Measurements from ENCODE around the gene ACSM3.
A peak's percentile ranks its signal among the peaks of the same experiment; 100 is the strongest.
"Not testable (repeated sequence)": the region's sequence is repeated elsewhere in the genome, so short reads cannot be mapped to it uniquely, and the experiment has no call there.

The ACSM3 gene

DNA sequence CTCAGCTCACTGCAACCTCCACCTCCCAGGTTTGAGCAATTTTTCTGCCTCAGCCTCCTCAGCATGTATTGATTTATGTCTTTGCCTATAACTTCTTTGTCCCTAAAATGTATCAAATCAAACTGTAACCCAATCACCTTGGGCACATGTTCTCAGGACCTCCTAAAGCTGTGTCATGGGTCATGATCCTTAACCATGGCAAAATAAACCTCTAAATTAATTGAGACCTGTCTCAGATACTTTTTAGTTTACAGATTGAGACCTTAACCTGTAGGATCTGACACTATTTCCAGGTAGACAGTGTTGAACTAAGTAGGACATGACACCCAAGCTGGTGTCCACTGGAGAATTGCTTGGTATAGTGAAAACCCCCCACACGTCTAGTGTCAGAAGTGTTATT lies 2.6 kb upstream of the ACSM3 start:
- DNase-seq: no peak

DNA sequence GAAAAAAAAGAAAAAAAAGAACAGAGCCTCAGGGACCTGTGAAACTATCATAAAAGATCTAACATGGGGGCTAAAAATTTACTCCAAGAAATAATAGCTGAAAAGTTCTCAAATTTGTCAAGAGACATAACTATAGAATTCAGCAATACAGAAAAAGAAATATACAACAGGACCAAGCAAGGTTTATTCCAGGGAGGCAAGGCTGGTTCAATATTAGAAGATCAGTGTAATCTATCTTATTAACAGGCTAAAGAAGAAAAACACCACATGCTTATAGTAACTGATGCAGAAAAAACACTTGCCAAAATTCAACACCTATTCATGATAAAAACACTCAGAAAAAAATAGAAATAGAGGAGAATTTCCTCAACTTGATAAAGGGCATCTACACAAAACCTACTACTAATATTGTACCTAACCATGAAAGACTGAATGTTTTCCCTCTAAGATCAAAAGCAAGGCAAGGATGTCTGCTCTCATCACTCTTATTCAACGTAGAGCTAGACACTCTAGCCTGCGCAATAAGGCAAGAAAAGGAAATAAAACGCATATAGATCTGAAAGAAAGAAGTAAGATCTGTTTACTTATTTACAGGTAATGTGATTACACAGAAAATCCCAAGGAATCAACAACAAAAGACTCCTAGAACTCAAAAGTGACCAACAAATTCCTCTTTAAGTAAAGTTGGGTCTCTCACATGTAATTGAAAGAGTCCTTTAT lies 1.2 kb upstream of the ACSM3 start:
- no peak for DNase-seq

DNA sequence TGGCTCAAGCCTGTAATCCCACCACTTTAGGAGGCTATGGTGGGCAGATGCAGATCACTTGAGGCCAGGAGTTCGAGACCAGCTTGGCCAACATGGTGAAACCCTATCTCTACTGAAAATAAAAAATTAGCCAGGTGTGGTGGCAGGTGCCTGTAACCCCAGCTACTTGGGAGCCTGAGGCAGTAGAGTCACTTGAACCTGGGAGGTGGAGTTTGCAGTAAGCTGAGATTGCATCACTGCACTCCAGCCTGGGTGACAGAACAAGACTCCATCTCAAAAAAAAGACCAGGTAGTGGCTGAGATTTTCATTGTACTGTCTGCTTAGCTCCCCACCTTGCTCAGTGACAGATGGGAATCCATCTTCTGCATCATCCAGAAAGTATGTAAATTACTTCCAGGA lies 634 bp downstream of the ACSM3 start:
- DNase-seq: not testable (repeated sequence)

DNA sequence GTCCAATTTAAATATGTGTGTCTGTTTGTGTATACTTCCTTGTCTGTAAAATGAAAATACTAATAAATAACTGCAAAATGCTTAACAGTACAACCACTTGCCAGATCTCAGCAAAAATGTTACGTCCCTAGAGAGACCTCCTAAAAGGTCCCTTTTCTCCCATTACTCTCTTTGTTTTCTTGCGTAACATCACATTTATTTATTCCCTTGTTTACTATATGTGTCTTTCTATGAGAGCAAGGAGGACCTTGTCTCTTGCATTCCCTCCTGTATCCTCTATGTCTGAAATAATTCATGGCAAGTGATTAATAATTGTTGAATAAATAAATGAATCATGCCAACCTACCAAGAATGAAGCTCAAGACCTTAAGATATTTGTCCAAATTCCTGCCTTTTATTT lies 1.9 kb downstream of the ACSM3 start:
- no peak for DNase-seq

DNA sequence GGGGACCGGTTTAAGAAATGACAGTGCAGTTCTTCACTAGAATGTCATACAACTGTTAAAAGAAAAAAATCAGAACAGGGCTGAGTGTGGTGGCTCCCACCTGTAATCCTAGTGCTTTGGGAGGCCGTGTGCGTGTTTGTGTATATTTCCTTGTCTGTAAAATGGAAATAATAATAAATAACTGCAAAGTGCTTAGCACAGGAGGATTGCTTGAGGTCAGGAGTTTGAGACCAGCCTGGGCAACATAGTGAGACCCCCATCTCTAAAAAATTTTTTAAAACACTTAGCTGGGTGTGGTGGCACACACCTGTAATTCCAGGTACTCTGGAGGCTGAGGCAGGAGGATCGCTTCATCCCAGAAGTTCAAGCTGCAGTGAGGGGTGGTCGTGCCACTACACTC lies 2.5 kb downstream of the ACSM3 start:
- DNase-seq: no peak

DNA sequence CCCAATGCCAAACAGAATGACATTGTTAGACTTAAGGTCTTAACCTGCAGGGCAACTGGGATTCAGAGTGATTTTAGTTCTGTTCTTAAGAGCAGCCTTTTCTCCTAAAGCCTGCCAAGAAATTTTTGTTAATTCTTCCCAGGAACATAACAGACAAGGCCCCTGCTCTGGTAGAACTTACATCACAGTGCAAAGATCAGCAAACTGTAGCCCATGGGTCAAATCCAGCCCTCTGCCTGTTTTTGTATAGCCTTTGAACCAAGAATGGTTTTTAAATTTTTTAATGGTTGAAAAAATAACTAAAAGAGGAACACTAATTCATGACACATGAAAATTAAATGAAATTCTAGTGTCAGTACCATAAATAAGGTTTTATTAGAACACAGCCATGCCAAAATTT lies 3.8 kb downstream of the ACSM3 start:
- no peak for DNase-seq

DNA sequence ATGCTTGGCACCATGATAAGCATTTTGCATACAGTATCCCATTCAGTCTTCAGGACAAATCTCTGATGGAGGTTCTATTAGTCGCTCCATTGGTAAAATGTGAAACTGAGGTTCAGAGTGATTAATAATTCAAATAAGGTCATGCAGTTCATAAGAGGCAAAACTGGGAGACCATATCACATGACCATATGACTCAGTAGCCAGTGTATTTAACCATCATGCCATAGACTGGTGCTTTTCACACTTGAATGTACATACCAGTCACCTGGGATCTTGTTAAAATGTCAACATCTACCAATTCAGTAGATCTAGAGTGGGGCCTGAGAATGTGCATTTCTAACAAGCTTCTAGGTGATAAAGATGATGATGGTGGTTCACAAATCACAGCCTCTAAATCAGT lies 4.3 kb downstream of the ACSM3 start:
- no peak for DNase-seq

DNA sequence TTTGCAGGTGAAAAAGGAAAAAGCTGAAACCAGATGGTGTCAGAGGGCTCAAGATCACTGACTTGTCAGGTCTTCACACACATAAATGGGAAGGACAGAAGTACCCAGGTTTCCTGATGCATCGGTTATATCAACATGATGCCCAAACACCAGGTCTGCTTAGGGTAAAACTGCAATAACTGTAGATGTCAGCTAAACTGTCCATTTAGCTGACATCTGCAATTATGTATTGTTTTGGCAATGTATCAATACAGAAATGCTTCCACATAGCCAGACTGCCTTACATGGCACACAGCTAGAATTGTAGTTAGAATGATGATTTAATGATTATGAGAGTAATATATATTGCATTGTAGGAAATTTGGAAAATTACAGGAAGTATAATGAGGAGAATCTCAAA lies 5.0 kb downstream of the ACSM3 start:
- DNase-seq: no peak

DNA sequence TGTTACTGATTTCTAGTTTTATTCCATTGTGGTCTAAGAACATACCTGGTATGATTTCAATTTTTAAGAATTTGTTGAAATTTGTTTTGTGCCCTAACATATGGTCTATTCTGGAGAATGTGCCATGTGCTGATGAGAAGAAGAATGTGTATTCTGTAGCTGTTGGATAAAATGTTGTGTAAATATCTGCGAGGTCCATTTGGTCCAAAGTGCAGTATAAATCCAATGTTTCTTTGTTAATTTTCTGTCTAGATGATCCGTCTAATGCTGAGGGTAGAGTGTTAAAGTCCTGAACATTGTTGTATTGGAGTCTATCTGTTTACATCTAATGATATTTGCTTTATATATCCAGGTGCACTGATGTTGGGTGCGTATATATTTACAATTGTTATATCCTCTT lies 9.9 kb downstream of the ACSM3 start:
- no peak for DNase-seq

DNA sequence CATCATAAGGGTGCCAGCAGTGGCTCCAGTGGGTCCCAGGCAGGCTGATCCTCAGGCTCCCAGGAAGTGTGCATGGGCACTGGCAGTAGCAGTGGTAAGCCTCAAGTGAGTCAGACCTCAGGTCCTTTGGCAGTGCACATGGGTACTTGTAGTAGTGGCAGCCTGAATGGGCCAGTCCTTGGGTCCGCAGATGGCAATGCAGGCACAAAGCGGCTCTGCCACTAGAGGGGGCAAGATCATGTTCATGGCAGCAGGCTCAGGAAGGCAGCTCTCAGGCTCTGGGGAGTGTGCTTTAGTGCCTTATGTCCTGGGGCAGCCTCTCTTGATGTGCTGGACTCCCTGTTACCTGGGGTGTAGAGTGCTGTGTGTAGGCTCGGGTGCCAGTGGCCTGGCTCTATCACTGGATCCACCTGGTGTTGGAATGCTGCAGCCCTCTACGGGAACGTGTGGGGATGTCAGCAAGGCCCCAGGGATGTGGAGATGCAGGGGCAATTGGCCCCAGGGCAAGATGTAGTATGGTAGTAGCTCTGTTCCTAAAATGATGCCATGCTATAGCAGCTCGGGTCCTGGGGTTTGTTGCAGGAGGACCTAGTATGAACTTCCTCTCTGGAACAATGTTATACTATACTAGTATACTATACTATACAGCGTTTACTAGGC lies 11.0 kb downstream of the ACSM3 start:
- DNase-seq: peak; percentile 50 to 51

DNA sequence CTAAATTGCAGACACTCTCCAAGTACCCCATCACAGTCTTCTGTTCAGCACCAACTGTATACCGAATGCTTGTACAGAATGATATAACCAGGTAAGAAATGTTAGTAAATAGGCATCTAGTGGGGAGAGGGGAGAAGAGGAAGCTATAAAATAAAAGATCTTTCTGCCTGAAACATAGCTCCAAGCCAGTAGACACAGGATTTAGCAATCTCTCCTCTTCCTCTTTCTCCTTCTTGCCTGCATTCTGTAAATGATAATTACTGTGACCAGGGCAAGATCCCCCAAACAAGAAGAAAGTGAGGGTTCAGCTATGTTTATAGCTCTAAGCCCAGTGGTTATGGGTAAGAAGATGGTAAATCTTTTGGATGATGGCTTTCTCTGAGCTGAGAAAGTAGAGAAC lies 17.9 kb downstream of the ACSM3 start:
- no peak for DNase-seq

DNA sequence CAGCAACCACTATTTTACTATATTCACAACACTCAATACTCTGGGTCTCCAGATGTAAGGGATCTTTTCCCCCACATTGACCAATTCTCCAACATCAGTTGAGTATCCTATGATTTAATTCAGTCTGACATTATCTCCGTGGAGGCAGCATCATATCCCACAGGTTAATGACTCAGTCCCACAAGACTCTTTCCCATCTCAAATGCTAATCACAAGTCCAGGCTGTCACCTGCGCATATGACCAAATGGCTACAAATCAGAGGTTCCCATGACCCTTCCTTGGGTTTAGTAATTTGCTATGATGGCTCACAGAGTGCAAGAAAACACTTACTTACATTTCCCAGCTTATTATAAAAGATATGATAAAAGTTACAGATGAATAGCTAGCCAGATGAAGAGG lies 18.7 kb downstream of the ACSM3 start:
- no peak for DNase-seq

DNA sequence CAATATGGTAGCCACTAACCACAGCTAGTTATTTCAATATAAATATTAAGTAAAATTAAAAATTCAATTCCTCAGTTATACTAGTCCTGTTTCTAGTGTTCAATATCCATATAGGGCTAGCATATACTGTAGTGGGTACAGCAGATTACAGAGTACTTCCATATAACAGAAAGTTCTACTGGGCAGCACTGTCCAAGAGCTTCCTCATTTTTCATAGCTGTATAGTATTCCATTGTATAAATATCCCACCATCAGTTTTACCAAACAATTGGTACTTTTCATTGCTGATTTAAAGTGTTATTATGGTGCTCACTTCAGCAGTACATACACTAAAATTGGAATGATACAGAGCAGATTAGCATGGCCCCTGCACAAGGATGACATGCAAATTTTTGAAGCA lies 20.4 kb downstream of the ACSM3 start:
- DNase-seq: no peak

DNA sequence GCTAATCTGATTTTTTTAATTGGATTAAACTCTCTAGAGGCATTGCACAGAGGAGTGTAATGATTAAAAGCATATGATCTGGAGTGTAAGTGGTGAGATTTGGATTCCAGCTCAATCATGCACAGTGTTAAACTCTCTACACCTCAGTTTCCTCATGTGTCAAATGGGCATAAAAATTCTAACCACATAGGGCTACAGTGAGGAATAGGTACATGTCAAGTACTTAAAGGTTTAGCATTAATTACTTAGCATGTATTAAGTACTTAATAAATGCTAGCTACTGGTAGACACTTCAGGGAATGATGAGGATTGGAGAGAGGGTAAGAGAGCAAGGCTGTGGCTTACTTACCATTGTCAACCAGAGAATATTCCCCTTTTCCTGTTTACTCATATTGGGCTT lies 25.3 kb downstream of the ACSM3 start:
- DNase-seq: no peak

DNA sequence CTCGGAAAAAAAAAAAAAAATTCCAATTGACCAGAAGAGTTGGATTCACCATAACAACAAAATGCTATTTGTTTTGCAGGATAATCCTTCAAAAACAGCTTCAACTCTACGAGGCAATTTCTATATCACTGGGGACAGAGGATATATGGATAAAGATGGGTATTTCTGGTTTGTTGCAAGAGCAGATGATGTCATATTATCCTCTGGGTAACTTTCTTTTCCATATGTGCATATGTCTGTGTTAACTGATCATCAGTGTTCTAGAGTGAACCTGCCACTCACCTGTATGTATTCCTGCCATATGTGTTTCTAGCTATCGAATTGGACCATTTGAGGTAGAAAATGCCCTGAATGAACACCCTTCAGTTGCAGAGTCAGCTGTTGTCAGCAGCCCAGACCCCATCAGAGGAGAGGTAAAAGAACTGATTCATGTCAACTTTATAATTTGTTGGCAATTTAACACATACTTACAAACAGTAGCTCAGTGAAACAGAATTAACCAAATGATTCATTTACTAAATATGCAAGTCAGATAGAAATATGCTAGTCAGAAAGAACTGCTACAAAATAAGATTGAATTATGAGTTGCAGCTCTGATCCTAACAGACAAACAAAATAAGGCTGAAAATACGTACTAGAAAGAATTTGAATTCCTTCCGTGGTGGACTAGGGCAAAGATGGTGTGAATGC lies 28.3 kb downstream of the ACSM3 start:
- no peak for DNase-seq

DNA sequence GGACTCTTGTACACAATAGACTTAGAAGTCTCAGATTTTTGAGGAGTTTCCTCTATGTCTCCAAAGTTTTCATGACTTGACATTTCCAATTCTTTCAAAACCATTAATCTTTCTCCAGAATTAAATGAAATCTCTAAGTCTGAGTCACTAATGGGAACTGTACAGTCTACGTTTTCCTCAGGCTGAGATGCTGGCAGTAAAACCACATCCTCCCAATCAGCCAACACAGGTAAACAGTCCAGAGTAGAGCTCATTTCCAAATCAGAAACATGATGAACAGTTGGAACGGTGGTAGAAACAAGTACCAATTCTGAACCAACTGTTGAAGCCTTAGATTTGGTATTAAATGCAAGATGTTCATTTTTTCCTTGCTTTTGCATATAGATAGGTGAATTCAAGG lies 34.5 kb downstream of the ACSM3 start:
- DNase-seq: no peak

DNA sequence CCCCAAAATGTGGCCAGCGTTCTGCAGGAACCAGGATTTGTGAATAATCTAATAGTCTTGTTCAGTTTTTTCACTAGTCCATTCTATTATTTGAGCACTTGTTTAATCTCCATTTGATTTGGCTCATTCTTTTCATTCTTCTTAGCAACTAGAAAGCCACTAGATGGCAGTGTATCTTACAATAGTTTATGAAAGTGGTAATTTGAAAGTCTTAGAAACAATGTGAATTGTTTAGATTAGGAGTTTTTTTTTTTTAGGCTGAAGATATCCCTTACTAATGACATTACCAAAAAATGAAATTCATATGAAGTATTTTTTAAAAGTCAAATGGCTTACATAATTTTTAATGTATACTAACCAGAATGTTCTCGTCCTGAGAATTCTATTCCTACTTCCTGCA lies 35.8 kb downstream of the ACSM3 start:
- no peak for DNase-seq

DNA sequence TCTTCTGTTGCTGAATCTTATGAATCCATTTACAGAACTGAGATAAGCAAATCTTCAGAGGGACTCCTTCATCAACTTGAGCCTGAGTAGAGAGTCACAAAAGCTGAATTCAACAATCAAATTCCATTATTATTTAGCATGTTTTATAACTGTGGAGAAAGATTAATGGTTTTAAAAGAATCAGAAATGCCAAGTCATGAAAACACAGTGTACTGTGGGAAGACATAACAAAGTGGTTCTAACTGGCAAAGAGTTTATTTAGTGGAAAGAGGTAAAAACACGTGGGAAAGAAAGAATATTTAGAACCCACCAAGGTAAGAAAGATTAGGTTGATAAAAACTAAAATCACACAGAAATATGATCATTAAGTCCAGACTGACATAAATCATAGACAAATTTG lies 37.5 kb downstream of the ACSM3 start:
- DNase-seq: no peak

DNA sequence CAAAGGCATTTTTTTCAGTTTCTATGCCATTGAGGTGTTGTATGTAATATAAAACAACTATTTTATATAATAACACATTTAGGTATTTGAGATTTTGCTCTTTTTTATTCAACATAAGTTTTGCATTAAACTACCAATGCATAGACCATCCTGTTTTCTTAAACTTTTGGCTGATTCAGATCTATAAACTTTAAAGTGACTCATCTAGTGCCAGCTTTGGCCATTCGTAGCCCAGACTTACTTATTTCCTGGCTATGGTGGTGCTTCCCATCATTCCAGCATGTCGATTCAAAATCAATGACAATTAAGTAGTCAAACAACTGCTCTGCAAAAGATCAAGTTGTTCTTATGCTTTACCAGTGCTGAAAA lies 39.4 kb downstream of the ACSM3 start:
- DNase-seq: no peak

DNA sequence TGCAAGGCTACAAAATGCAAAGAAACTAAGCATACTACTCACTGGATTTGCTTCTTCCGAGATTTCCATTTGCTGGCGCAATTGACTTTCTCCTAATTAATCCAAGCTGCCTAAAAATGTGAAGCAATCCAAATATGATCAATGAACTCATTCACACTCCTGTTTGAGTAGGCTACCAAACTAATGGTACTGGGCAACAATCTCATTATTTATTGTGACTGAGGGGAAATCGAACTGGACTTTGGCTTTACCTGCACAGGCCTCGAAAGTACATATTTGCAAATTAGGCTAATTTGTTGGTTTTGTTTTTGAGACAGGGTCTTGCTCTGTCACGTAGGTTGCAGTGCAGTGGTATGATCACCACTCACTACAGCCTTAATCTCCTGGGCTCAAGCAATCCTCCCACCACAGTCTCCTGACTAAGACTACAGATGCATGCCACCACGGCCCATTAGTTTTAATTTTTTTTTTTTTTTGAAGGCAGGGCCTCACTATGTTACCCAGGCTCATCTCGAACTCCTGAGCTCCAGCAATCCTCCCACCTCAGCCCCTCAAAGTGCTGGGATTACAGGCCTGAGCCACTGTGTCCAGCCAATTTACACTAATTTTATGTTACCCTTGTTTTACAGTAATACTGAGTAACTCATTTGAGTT lies 39.9 kb downstream of the ACSM3 start:
- DNase-seq: no peak

DNA sequence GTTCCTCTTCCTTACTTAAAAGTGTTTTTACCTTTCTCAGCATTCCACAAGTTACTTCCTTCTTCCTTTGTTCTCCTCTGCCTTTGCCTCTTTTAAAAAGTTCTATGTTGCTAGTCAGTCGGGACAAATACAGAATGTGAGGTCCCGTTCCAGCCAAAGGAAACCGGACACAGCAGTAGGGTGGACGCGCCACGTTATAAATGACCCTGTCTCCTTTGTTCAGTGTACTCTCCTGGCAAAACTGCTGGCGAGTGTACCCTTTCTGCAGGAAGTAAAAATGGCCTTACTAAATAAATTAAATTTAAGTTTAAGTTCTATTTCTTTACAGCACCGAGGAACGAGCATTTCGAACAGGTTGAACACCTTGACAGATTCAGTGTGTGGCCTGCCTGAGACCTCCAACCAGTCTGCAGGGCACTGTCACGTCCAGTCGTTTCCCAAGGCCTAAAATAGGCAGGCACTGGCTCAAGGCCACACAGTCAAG lies 41.9 kb downstream of the ACSM3 start:
- DNase-seq: not testable (repeated sequence)

DNA sequence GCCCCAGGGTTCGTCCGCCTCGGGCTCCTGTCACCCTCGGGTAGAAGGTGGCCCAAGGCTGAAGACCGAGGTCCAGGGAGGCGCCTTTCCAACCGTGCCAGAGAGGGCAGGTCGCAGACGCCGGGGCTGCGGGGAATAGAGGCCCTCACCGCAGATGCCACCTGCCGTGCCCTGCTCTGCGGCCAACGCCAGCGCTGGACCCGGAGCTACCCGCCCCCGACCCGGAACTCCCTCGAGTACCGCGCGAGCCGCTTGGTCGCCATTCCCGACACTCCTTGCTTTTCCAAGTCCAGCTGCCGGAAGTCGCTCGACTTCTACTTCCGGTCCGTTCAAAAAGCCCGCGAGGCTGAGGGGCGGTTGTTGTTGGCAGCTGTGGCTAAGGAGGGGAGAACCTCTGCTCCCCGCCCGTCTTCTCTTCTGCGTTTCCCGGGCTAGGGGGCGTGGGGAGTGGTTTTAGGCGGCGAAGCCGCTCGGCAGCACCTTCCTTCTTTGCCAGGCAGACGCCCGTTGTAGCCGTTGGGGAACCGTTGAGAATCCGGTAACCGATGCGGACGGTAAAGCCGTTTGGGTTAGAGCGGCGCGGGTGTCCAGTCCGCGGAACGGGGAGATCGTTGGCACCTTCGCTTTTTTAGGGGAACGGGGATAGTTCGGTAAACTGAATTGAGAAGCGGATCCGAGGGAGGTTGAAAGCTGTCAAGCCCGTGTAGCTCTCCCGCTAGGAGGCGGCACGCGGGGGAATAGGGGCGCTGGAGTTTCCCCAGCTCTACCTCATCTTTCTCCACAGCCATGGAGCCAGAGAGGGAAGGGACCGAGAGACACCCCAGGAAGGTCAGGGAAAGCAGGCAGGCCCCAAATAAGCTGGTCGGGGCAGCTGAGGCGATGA lies 42.6 kb downstream of the ACSM3 start, which contains the start of the genes ERI2 and REXO5:
Gene ERI2 (minus strand): TSS at position 305 of the 883 bp plus-strand sequence. CDS start 42 bp downstream, at position 263.
Gene REXO5 (plus strand): TSS at position 360 of the 883 bp plus-strand sequence. CDS start 427 bp downstream, at position 787.
- peak; percentile 60 for DNase-seq

Data from activated CD4-positive, alpha-beta T cell treated with anti-CD3 and anti-CD28 coated beads, Interleukin-2, amount 50 U/mL, for 4 hours (primary cell).